Measurements from ENCODE around the gene LCTL.
"Not testable (repeated sequence)": the region's sequence is repeated elsewhere in the genome, so short reads cannot be mapped to it uniquely, and the experiment has no call there.

Gene LCTL

GRCh38 chr15:66593219-66593780 lies 27.5 kb upstream of the LCTL start:
- DNase-seq (ENCODE audit: low read depth, low spot score), result no peak
- no peak overlapping the region for H3K4me3 ChIP-seq (ENCODE audit: low read length)

GRCh38 chr15:66592505-66593218 lies 26.9 kb upstream of the LCTL start:
- H3K4me3 ChIP-seq (ENCODE audit: low read length), result no peak overlapping the region
- DNase-seq (ENCODE audit: low read depth, low spot score), result no peak

GRCh38 chr15:66591322-66591862 lies 25.6 kb upstream of the LCTL start:
- H3K4me3 ChIP-seq (ENCODE audit: low read length), result no peak overlapping the region
- no peak for DNase-seq (ENCODE audit: low read depth, low spot score)

- DNase-seq (ENCODE audit: low read depth, low spot score), result no peak
- H3K4me3 ChIP-seq (ENCODE audit: low read length), result no peak overlapping the region
Measured at GRCh38 chr15:66590435-66590834, 24.6 kb upstream of the LCTL start.

GRCh38 chr15:66589429-66589828 lies 23.6 kb upstream of the LCTL start:
- DNase-seq (ENCODE audit: low read depth, low spot score); H3K4me3 ChIP-seq (ENCODE audit: low read length): not testable (repeated sequence)

- no peak overlapping the region for H3K4me3 ChIP-seq (ENCODE audit: low read length)
- DNase-seq (ENCODE audit: low read depth, low spot score), result no peak
Measured at GRCh38 chr15:66588971-66589370, 23.2 kb upstream of the LCTL start.

GRCh38 chr15:66588537-66588936 lies 22.7 kb upstream of the LCTL start:
- no peak for DNase-seq (ENCODE audit: low read depth, low spot score)
- H3K4me3 ChIP-seq (ENCODE audit: low read length), result no peak overlapping the region

- no peak for DNase-seq (ENCODE audit: low read depth, low spot score)
- no peak overlapping the region for H3K4me3 ChIP-seq (ENCODE audit: low read length)
Measured at GRCh38 chr15:66587749-66588148, 22.0 kb upstream of the LCTL start.

GRCh38 chr15:66587020-66587419 lies 21.2 kb upstream of the LCTL start:
- DNase-seq (ENCODE audit: low read depth, low spot score), result no peak

GRCh38 chr15:66586155-66586976 lies 20.6 kb upstream of the LCTL start:
- H3K4me3 ChIP-seq (ENCODE audit: low read length), result no peak overlapping the region
- no peak for DNase-seq (ENCODE audit: low read depth, low spot score)

More at GRCh38 chr15:66587020-66587419, 21.2 kb upstream of the LCTL start:
- H3K4me3 ChIP-seq (ENCODE audit: low read length), result no peak overlapping the region

- DNase-seq (ENCODE audit: low read depth, low spot score), result no peak
- no peak overlapping the region for H3K4me3 ChIP-seq (ENCODE audit: low read length)
Measured at GRCh38 chr15:66581972-66582537, 16.3 kb upstream of the LCTL start.

GRCh38 chr15:66580643-66581042 lies 14.8 kb upstream of the LCTL start:
- no peak overlapping the region for H3K4me3 ChIP-seq (ENCODE audit: low read length)
- no peak for DNase-seq (ENCODE audit: low read depth, low spot score)

- peak; percentile 72 for DNase-seq (ENCODE audit: low read depth, low spot score)
- H3K4me3 ChIP-seq (ENCODE audit: low read length), result no peak overlapping the region
Measured at GRCh38 chr15:66578286-66578875, 12.6 kb upstream of the LCTL start.

GRCh38 chr15:66574596-66574950 lies 8.8 kb upstream of the LCTL start:
- no peak overlapping the region for H3K4me3 ChIP-seq (ENCODE audit: low read length)
- DNase-seq (ENCODE audit: low read depth, low spot score), result no peak

- H3K4me3 ChIP-seq (ENCODE audit: low read length), result no peak overlapping the region
- no peak for DNase-seq (ENCODE audit: low read depth, low spot score)
Measured at GRCh38 chr15:66573719-66574595, 8.2 kb upstream of the LCTL start.

- no peak for DNase-seq (ENCODE audit: low read depth, low spot score)
Measured at GRCh38 chr15:66573348-66573718, 7.5 kb upstream of the LCTL start.

GRCh38 chr15:66572146-66572545 lies 6.3 kb upstream of the LCTL start:
- no peak overlapping the region for H3K4me3 ChIP-seq (ENCODE audit: low read length)
- DNase-seq (ENCODE audit: low read depth, low spot score), result no peak

More at GRCh38 chr15:66573348-66573718, 7.5 kb upstream of the LCTL start:
- H3K4me3 ChIP-seq (ENCODE audit: low read length), result no peak overlapping the region

- H3K4me3 ChIP-seq (ENCODE audit: low read length), result no peak overlapping the region
- DNase-seq (ENCODE audit: low read depth, low spot score), result no peak
Measured at GRCh38 chr15:66570842-66571478, 5.2 kb upstream of the LCTL start.
